Neural cell (in vitro differentiated cells): ENCODE results near the gene SLC13A5. TPM values are rescaled to one million over a fixed set of nuclear protein-coding genes. Genes with fewer than 3 reads are reported as not detected.
"Not testable (repeated sequence)": the region's sequence is repeated elsewhere in the genome, so short reads cannot be mapped to it uniquely, and the experiment has no call there.

Experiments
- H2AFZ ChIP-seq: fragments of 200-600, 300-800 bp; sonication (generic), shearing (Covaris generic); 2 replicates; pipeline ENCODE4 v1.6.0; 2014; ENCODE audit warnings: low read depth, mild to moderate bottlenecking, antibody characterized with exemption, low read length, moderate library complexity
- H3F3A ChIP-seq: fragments of 200-600 bp; shearing (Covaris generic); 2 replicates; pipeline ENCODE4 v1.6.1; 2016; ENCODE audit warnings: mild to moderate bottlenecking, moderate library complexity, mixed read lengths, antibody characterized with exemption, low read length; ENCODE audit not compliant: insufficient read depth, poor library complexity, severe bottlenecking
- H3K27ac ChIP-seq: fragments of 200-600, 300-800 bp; sonication (generic), shearing (Covaris generic); 2 replicates; pipeline ENCODE4 v1.5.1; 2014; ENCODE audit warnings: mild to moderate bottlenecking, low read length, moderate library complexity
- H3K27me3 ChIP-seq: fragments of 300-800, 200-600 bp; sonication (generic), shearing (Covaris generic); 2 replicates; pipeline ENCODE4 v1.6.0; 2014; ENCODE audit warnings: mild to moderate bottlenecking, low read depth, low read length, moderate library complexity; ENCODE audit not compliant: insufficient read depth
- H3K36me3 ChIP-seq: fragments of 300-800, 200-600 bp; sonication (generic), shearing (Covaris generic); 2 replicates; pipeline ENCODE4 v1.5.1; 2014; ENCODE audit warnings: mild to moderate bottlenecking, antibody characterized with exemption, low read length, moderate library complexity; ENCODE audit not compliant: insufficient read depth
- H3K4me2 ChIP-seq: fragments of 300-800, 200-600 bp; sonication (generic), shearing (Covaris generic); 2 replicates; pipeline ENCODE4 v1.6.0; 2014; ENCODE audit warnings: mild to moderate bottlenecking, low read length
- H3K4me3 ChIP-seq: fragments of 300-800, 200-600 bp; sonication (generic), shearing (Covaris generic); 2 replicates; pipeline ENCODE4 v1.5.1; 2014; ENCODE audit warnings: mild to moderate bottlenecking, low read length, moderate library complexity
- H3K79me2 ChIP-seq: fragments of 200-600 bp; shearing (Covaris generic); replicated peaks from 2 replicates; pipeline ENCODE4 v1.6.0; 2014; ENCODE audit warnings: mild to moderate bottlenecking, low read length, moderate library complexity; ENCODE audit not compliant: insufficient read depth
- H3K9ac ChIP-seq: fragments of 300-800, 200-600 bp; sonication (generic), shearing (Covaris generic); 2 replicates; pipeline ENCODE4 v1.6.1; 2016; ENCODE audit warnings: mild to moderate bottlenecking, low read length, mixed read lengths
- H3K9me2 ChIP-seq: fragments of 200-600 bp; shearing (Covaris generic); 2 replicates; pipeline ENCODE4 v1.6.1; 2016; ENCODE audit warnings: mild to moderate bottlenecking, low read length, mixed read lengths; ENCODE audit not compliant: insufficient read depth
- H3K9me3 ChIP-seq: fragments of 200-600, 300-800 bp; sonication (generic), shearing (Covaris generic); 2 replicates; pipeline ENCODE4 v1.6.1; 2016; ENCODE audit warnings: mild to moderate bottlenecking, mixed run types, low read length, moderate library complexity, mixed read lengths
- H4K20me1 ChIP-seq: fragments of 200-600 bp; shearing (Covaris generic); 2 replicates; pipeline ENCODE4 v1.6.1; 2016; ENCODE audit warnings: mild to moderate bottlenecking, mixed run types; ENCODE audit not compliant: insufficient read depth
- CTCF ChIP-seq: fragments of 450-650 bp; IDR thresholded peaks from 2 replicates; pipeline ENCODE4 v1.5.1; 2014; ENCODE audit warnings: antibody characterized with exemption, mild to moderate bottlenecking, moderate library complexity; ENCODE audit not compliant: poor library complexity, severe bottlenecking
- EP300 ChIP-seq: fragments of 450-650 bp; conservative IDR thresholded peaks from 2 replicates; pipeline ENCODE4 v1.6.1; 2014; ENCODE audit warnings: antibody characterized with exemption, mild to moderate bottlenecking, moderate library complexity; ENCODE audit not compliant: poor library complexity, severe bottlenecking
- EZH2 ChIP-seq: fragments of 200-600, 300-800 bp; shearing (Covaris generic), sonication (generic); IDR thresholded peaks from 2 replicates; pipeline ENCODE4 v1.6.1; 2014; ENCODE audit warnings: antibody characterized with exemption, low read length, borderline replicate concordance, mild to moderate bottlenecking; ENCODE audit not compliant: insufficient read depth, poor library complexity, severe bottlenecking
- MXI1 ChIP-seq: fragments of 450-650 bp; conservative IDR thresholded peaks from 2 replicates; pipeline ENCODE4 v1.6.1; 2014; ENCODE audit warnings: antibody characterized with exemption, mild to moderate bottlenecking; ENCODE audit not compliant: poor library complexity, severe bottlenecking
- POLR2AphosphoS5 ChIP-seq: IDR thresholded peaks from 2 replicates; pipeline ENCODE4 v1.6.1; 2012
- RAD21 ChIP-seq: fragments of 450-650 bp; conservative IDR thresholded peaks from 2 replicates; pipeline ENCODE4 v1.6.1; 2014; ENCODE audit warnings: antibody characterized with exemption, mild to moderate bottlenecking, moderate library complexity
- REST ChIP-seq: IDR thresholded peaks from 2 replicates; pipeline ENCODE4 v1.6.1; 2012; ENCODE audit warnings: borderline replicate concordance
- SMC3 ChIP-seq: fragments of 450-650 bp; conservative IDR thresholded peaks from 2 replicates; pipeline ENCODE4 v1.6.1; 2014; ENCODE audit warnings: antibody characterized with exemption, mild to moderate bottlenecking, moderate library complexity; ENCODE audit not compliant: poor library complexity
- TAF1 ChIP-seq: IDR thresholded peaks from 2 replicates; pipeline ENCODE4 v1.6.1; 2012; ENCODE audit warnings: low read depth
- polyA plus RNA-seq: library from polyadenylated mRNA; depleted of rRNA; stranded (reverse); fragments of >200 nt; gene quantifications from 2 replicates; pipeline ENCODE4 v1.2.3, GENCODE V29; 2014

Gene SLC13A5
- polyA plus RNA-seq, 1 donor from 2014 or later = not detected

GRCh38 chr17:6695051-6695450 is 18.1 kb downstream of the SLC13A5 start:
- H4K20me1 ChIP-seq = no peaks in the 10 kb centered on the region
- H3K27me3 ChIP-seq = no peaks in the 10 kb centered on the region
- no peak overlapping the region for H3K4me2 ChIP-seq
- H3F3A ChIP-seq = no peaks in the 10 kb centered on the region
- H3K4me3 ChIP-seq = no peak overlapping the region
- no peak overlapping the region for H3K9ac ChIP-seq
- no peaks in the 10 kb centered on the region for H3K36me3 ChIP-seq
- H3K9me3 ChIP-seq = no peaks in the 10 kb centered on the region
- no peak overlapping the region for H2AFZ ChIP-seq
- TF ChIP-seq REST (no peak), TAF1 (no peak), RAD21 (no peak), EP300 (no peak), SMC3 (no peak), CTCF (no peak), POLR2AphosphoS5 (no peak), MXI1 (no peak), EZH2 (no peak)
- no peaks in the 10 kb centered on the region for H3K79me2 ChIP-seq
- H3K27ac ChIP-seq = no peak overlapping the region
- no peaks in the 10 kb centered on the region for H3K9me2 ChIP-seq

- H3K27me3 ChIP-seq, H3K27ac ChIP-seq, H3K4me2 ChIP-seq, H3K9me3 ChIP-seq, H3F3A ChIP-seq, H3K4me3 ChIP-seq, H3K36me3 ChIP-seq, H2AFZ ChIP-seq, H3K79me2 ChIP-seq, H4K20me1 ChIP-seq, H3K9me2 ChIP-seq, H3K9ac ChIP-seq: not testable (repeated sequence)
These were observed 21.2 kb downstream of the SLC13A5 start for GRCh38 chr17:6691958-6692357.

- TF ChIP-seq EZH2 = no peak
- no peak for TF ChIP-seq MXI1
- no peak for TF ChIP-seq TAF1
These were observed 21.6 kb downstream of the SLC13A5 start for GRCh38 chr17:6691546-6691945.

More at GRCh38 chr17:6691546-6691945, 21.6 kb downstream of the SLC13A5 start:
- Histone ChIP-seq H2AFZ (no peak overlapping the region), H3F3A (no peaks in the 10 kb centered on the region), H3K4me3 (no peak overlapping the region), H3K9me2 (no peaks in the 10 kb centered on the region), H3K27ac (no peak overlapping the region), H3K36me3 (no peaks in the 10 kb centered on the region), H3K4me2 (no peak overlapping the region), H3K9me3 (no peaks in the 10 kb centered on the region), H4K20me1 (no peaks in the 10 kb centered on the region), H3K79me2 (no peaks in the 10 kb centered on the region), H3K9ac (no peak overlapping the region), H3K27me3 (no peaks in the 10 kb centered on the region)
